GM12891 (cell line): ENCODE measurements around the gene ANKK1.

ENCODE experiments used
- POLR2A ChIP-seq: IDR thresholded peaks from 2 replicates; pipeline ENCODE4 v1.6.1; 2011; ENCODE audit warnings: low read depth, low read length, control low read depth
- POLR2AphosphoS5 ChIP-seq: IDR thresholded peaks from 2 replicates; pipeline ENCODE4 v1.6.1; 2011; ENCODE audit warnings: low read depth, low read length, control low read depth

GRCh38 chr11:113446112-113446511 is 58.5 kb downstream of the ANKK1 start:
- no peak for TF ChIP-seq POLR2A
- TF ChIP-seq POLR2AphosphoS5 = no peak
